Measurements from ENCODE around the gene RCVRN.
A peak's percentile ranks its signal among the peaks of the same experiment; 100 is the strongest.

The RCVRN gene

DNA sequence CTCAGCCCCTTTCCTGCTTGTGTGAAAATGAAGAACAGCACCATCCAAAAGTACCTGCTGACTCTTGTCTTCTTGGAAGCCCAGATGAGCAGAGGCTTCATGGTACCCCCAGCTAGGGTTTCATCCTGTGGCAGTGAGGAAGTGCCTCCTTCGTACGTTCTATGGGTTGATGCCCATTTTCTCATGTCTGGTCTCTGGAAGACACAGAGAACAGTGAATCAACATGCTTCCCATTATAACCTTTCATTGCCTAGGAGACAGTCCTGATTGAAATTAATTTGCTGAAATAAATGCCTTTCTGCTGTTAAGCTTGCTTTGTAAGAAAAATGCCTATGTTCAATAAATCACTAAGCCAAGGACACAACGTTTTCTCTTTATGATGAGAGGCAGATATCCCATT, 36.5 kb downstream of the RCVRN start:
- no peak for DNase-seq (ENCODE audit: low read depth, low spot score)
- no peak overlapping the region for H3K4me3 ChIP-seq (ENCODE audit: low read length)

DNA sequence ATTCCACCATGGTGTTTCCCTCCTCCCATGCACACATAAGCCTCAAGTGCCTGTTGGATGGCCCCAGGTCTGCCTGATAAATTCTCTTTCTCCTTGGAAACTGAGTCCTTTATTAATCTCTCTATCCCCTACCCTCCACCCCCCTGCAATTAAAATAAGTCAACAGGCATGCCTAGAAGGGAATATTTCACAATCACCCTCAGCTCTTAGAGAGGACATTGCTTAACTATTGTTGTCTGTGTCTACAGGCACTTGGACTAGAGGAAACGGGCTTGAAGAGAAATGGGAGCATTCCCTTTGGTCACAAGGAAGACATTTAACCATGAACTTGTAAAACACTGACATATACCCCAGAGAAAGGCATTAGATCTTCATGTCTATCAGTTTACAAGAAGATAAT, 39.5 kb downstream of the RCVRN start:
- no peak for DNase-seq (ENCODE audit: low read depth, low spot score)
- H3K4me3 ChIP-seq (ENCODE audit: low read length), result no peak overlapping the region

DNA sequence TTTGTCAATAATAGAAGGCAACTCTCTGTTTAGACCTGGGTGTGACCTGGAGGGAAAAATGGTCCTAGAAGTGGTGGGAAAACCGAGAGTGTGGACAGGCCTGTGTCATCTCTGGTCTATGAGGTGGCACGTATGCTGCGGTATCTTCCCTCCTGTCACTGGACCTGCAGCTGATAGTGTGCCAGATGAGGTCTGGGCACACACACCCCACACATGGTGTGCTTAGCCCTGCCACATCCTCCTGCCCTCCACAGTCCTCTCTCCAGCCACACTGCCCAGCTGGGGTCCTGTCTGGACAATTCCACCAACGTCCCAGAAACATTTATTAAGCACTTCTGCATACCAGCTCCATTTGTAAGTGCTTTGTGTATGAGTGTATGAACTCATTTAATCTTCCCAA, 42.1 kb downstream of the RCVRN start:
- no peak for DNase-seq (ENCODE audit: low read depth, low spot score)
- H3K4me3 ChIP-seq (ENCODE audit: low read length), result no peak overlapping the region

DNA sequence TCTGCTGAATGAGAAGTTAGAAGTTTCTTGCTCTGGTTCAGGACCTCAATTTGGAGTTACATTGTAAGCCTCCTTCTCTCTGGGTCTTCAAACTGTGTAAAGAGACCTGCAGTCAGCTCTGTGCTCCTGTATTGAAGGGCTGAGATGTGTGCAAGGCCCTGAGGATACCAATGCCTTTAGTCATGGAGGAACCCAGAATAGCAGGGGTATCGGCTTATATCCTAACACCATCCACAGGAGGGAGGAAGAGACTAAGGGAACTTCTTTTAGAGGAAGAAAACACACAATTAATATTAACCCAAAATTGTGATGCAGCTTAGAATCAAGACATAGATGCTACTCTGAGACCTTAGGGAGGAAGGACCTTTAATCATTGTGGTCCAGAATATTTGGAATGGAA, 42.9 kb downstream of the RCVRN start:
- H3K4me3 ChIP-seq (ENCODE audit: low read length), result no peak overlapping the region
- DNase-seq (ENCODE audit: low read depth, low spot score), result no peak

DNA sequence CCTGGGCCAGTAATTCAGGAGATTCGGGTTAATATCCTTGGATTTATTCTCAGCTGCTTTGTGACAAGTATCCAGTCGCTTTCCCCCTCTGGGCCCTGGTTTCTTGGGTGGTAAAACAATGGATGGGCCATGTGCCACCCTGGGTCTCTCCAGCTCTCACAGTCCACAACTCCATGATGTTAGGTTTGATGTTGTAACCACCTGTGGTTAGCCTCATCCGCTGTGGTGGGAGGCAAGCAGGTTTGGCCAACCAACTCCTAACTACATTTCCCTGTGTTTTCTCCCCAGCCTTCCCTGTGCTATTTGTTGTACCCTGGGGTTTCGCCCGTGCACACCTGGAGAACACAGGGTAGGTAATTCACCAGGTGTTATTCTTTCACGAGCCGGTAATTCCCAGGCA, 44.2 kb downstream of the RCVRN start:
- no peak overlapping the region for H3K4me3 ChIP-seq (ENCODE audit: low read length)
- peak; percentile 8 for DNase-seq (ENCODE audit: low read depth, low spot score)

DNA sequence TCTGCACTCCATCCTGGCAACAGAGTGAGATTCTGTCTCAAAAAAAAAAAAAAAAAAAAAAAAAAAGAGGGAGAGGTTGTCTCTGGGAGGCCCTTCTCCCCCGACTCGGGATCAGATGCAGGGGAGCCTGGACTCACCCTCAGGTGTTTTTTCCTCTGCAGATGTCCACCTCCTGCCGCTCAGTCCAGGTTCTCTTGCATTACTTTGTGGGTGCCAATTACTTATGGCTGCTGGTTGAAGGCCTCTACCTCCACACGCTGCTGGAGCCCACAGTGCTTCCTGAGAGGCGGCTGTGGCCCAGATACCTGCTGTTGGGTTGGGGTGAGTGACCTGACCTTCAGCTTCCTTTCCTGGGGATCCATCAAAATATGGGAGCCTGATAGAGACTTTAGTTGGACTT, 45.3 kb downstream of the RCVRN start:
- no peak overlapping the region for H3K4me3 ChIP-seq (ENCODE audit: low read length)

DNA sequence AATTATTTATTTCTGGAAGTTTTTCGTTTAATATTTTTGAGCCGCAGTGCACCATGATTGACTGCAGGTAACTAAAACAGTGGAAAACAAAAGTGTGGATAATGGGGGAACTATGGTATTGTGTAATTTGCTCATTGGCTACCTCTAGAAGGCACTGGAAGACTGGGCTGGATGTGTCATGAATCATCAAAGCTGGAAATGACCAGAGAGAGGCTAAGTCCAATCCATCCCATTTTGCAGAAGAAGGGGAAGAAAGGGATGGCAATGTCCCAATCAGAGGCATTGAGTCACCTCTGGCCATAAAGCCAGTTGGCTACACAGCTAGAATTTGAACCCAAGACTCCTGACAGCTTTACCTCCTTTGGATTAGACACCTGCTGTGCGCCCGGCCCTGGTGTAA, 50.0 kb downstream of the RCVRN start:
- DNase-seq (ENCODE audit: low read depth, low spot score), result no peak
- H3K4me3 ChIP-seq (ENCODE audit: low read length), result no peak overlapping the region

More for the DNA sequence above, 45.3 kb downstream of the RCVRN start:
- DNase-seq (ENCODE audit: low read depth, low spot score), result no peak

DNA sequence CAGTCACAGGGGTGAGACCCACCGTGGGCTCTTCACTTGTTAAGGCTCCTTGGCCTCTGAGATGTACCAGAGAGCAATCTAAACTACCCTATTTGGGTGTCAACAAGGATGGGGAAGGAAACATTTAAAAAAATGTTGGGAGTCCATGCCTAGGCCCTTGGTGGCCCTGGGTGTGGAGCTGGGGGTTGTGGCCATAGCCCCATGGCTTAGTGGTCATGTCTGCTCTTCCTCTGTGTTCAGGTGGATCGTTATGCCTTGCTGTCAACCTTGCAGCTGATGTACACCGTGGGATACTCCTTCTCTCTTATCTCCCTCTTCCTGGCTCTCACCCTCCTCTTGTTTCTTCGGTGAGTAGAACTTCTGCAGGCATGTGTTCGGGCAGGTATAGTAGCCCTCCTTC, 50.8 kb downstream of the RCVRN start:
- no peak for DNase-seq (ENCODE audit: low read depth, low spot score)
- no peak overlapping the region for H3K4me3 ChIP-seq (ENCODE audit: low read length)

DNA sequence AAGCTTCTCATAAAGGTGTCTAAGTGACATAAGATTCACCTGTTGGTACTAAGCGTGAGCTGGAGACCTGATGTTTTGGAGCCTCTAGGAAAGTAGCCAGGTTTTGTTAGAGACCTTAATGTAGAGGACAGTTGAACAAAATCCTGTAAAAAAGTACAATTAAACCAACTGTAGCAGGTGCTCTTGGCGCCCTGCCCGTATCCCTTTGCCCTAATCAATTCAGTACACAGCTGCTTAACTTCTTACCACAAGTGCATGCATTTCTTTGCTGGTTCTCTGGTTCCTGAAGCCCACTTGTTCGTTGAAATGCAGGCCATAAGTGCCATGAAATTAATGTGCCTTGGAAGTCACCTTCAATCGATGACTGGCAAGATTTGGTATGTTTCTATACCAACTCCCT, 54.9 kb downstream of the RCVRN start:
- no peak overlapping the region for H3K4me3 ChIP-seq (ENCODE audit: low read length)
- DNase-seq (ENCODE audit: low read depth, low spot score), result no peak

Data from Jurkat, Clone E6-1 (cell line).